ENCODE data around the gene MYO9A.
"Not testable (repeated sequence)": the region's sequence is repeated elsewhere in the genome, so short reads cannot be mapped to it uniquely, and the experiment has no call there.

The MYO9A gene

DNA sequence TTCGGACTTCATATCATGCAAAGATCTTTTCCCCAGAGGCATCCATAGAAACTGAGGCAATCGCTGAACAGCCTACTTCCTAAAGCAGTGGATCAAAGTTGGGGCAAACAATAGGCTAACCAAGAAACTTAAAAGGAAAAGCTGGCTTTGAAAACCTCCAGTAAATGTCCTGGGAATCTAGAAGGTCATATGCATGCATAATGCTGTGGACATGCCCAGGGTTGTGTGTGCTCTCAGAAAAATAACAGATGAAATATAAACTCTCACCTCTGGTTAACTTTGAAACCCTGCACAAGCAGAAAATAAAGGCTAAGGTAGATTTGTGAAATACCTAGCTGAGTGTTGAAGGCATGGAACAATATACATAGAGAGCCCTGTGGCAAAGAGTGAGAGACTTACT is 96.3 kb downstream of the MYO9A start:
- H3K9me3 ChIP-seq (ENCODE audit: control insufficient read depth, low read length) = no peaks in the 10 kb centered on the region
- no peaks in the 10 kb centered on the region for H3K4me1 ChIP-seq (ENCODE audit: control insufficient read depth, insufficient read depth, low read length, poor library complexity, severe bottlenecking)
- H3K36me3 ChIP-seq (ENCODE audit: control insufficient read depth, insufficient read depth, low read length) = peaks cover 3% of the 10 kb centered on the region
- H3K27ac ChIP-seq (ENCODE audit: insufficient read depth, low read length, poor library complexity, severe bottlenecking) = no peak overlapping the region
- no peak for DNase-seq
- H3K27me3 ChIP-seq (replicated peaks; ENCODE audit: control insufficient read depth, insufficient read depth, low read length, poor library complexity, severe bottlenecking) = no peaks in the 10 kb centered on the region
- H3K4me3 ChIP-seq (ENCODE audit: insufficient read depth, low read depth, low read length, poor library complexity, severe bottlenecking) = no peak overlapping the region

GRCh38 chr15:72020799-72021198 is 97.2 kb downstream of the MYO9A start:
- DNase-seq = no peak
- H3K27ac ChIP-seq (ENCODE audit: insufficient read depth, low read length, poor library complexity, severe bottlenecking) = no peak overlapping the region
- no peak overlapping the region for H3K4me3 ChIP-seq (ENCODE audit: insufficient read depth, low read depth, low read length, poor library complexity, severe bottlenecking)
- H3K27me3 ChIP-seq (replicated peaks; ENCODE audit: control insufficient read depth, insufficient read depth, low read length, poor library complexity, severe bottlenecking) = no peaks in the 10 kb centered on the region
- H3K36me3 ChIP-seq (ENCODE audit: control insufficient read depth, insufficient read depth, low read length) = peaks cover 3% of the 10 kb centered on the region
- no peaks in the 10 kb centered on the region for H3K9me3 ChIP-seq (ENCODE audit: control insufficient read depth, low read length)
- H3K4me1 ChIP-seq (ENCODE audit: control insufficient read depth, insufficient read depth, low read length, poor library complexity, severe bottlenecking) = no peaks in the 10 kb centered on the region

- H3K27me3 ChIP-seq (replicated peaks; ENCODE audit: control insufficient read depth, insufficient read depth, low read length, poor library complexity, severe bottlenecking); H3K27ac ChIP-seq (ENCODE audit: insufficient read depth, low read length, poor library complexity, severe bottlenecking); H3K4me3 ChIP-seq (ENCODE audit: insufficient read depth, low read depth, low read length, poor library complexity, severe bottlenecking); H3K36me3 ChIP-seq (ENCODE audit: control insufficient read depth, insufficient read depth, low read length); DNase-seq; H3K4me1 ChIP-seq (ENCODE audit: control insufficient read depth, insufficient read depth, low read length, poor library complexity, severe bottlenecking); H3K9me3 ChIP-seq (ENCODE audit: control insufficient read depth, low read length): not testable (repeated sequence)
Measured at GRCh38 chr15:72014555-72014954, 103.4 kb downstream of the MYO9A start.

DNA sequence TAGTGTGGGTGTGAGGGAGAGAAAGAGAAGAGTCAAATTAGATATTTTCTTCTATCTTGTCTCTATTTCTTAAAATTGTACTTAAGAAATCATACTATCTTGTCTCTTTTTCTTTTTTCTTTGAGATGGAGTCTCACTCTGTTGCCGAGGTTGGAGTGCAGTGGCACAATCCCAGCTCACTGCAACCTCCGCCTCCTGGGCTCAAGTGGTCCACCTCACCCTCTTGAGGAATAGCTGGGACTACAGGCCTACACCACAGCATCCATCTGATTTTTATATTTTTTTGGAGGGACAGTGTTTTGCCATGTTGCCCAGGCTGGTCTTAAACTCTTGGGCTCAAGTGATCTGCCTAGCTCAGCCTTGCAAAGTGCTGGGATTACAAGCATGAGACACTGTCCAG is 104.2 kb downstream of the MYO9A start:
- Histone ChIP-seq H3K9me3 (ENCODE audit: control insufficient read depth, low read length) (no peaks in the 10 kb centered on the region), H3K36me3 (ENCODE audit: control insufficient read depth, insufficient read depth, low read length) (peaks cover 1% of the 10 kb centered on the region), H3K4me3 (ENCODE audit: insufficient read depth, low read depth, low read length, poor library complexity, severe bottlenecking) (no peak overlapping the region), H3K27me3 (replicated peaks; ENCODE audit: control insufficient read depth, insufficient read depth, low read length, poor library complexity, severe bottlenecking) (no peaks in the 10 kb centered on the region), H3K4me1 (ENCODE audit: control insufficient read depth, insufficient read depth, low read length, poor library complexity, severe bottlenecking) (no peaks in the 10 kb centered on the region), H3K27ac (ENCODE audit: insufficient read depth, low read length, poor library complexity, severe bottlenecking) (no peak overlapping the region)
- no peak for DNase-seq

GRCh38 chr15:72011302-72011942 is 106.5 kb downstream of the MYO9A start:
- Histone ChIP-seq H3K36me3 (ENCODE audit: control insufficient read depth, insufficient read depth, low read length) (no peaks in the 10 kb centered on the region), H3K27me3 (replicated peaks; ENCODE audit: control insufficient read depth, insufficient read depth, low read length, poor library complexity, severe bottlenecking) (no peaks in the 10 kb centered on the region), H3K27ac (ENCODE audit: insufficient read depth, low read length, poor library complexity, severe bottlenecking) (no peak overlapping the region), H3K4me3 (ENCODE audit: insufficient read depth, low read depth, low read length, poor library complexity, severe bottlenecking) (no peak overlapping the region), H3K9me3 (ENCODE audit: control insufficient read depth, low read length) (no peaks in the 10 kb centered on the region), H3K4me1 (ENCODE audit: control insufficient read depth, insufficient read depth, low read length, poor library complexity, severe bottlenecking) (no peaks in the 10 kb centered on the region)
- DNase-seq = no peak

- Histone ChIP-seq H3K4me1 (ENCODE audit: control insufficient read depth, insufficient read depth, low read length, poor library complexity, severe bottlenecking) (no peaks in the 10 kb centered on the region), H3K27me3 (replicated peaks; ENCODE audit: control insufficient read depth, insufficient read depth, low read length, poor library complexity, severe bottlenecking) (no peaks in the 10 kb centered on the region), H3K27ac (ENCODE audit: insufficient read depth, low read length, poor library complexity, severe bottlenecking) (no peak overlapping the region), H3K4me3 (ENCODE audit: insufficient read depth, low read depth, low read length, poor library complexity, severe bottlenecking) (no peak overlapping the region), H3K36me3 (ENCODE audit: control insufficient read depth, insufficient read depth, low read length) (no peaks in the 10 kb centered on the region), H3K9me3 (ENCODE audit: control insufficient read depth, low read length) (no peaks in the 10 kb centered on the region)
- DNase-seq = no peak
Measured at GRCh38 chr15:72009222-72009621, 108.7 kb downstream of the MYO9A start.

DNA sequence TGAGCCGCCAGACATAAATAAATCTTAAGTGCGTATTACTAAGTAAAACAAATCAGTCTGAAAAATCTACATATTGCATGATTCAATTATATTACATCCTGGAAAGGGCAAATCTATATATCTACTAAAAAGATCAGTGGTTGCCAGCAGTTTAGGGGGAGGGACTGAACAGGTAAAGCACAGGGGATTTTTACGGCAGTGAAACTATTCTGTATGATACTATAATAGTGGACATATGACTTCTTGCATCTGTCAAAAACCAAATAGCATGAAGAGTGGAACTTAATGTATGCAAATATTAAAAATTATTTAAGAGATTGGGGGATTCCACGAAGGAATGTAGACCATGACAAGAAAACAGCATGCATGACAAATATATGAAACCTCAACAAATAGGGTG is 111.6 kb downstream of the MYO9A start:
- no peak overlapping the region for H3K27ac ChIP-seq (ENCODE audit: insufficient read depth, low read length, poor library complexity, severe bottlenecking)
- no peaks in the 10 kb centered on the region for H3K36me3 ChIP-seq (ENCODE audit: control insufficient read depth, insufficient read depth, low read length)
- no peaks in the 10 kb centered on the region for H3K4me1 ChIP-seq (ENCODE audit: control insufficient read depth, insufficient read depth, low read length, poor library complexity, severe bottlenecking)
- no peaks in the 10 kb centered on the region for H3K27me3 ChIP-seq (replicated peaks; ENCODE audit: control insufficient read depth, insufficient read depth, low read length, poor library complexity, severe bottlenecking)
- no peak for DNase-seq
- H3K4me3 ChIP-seq (ENCODE audit: insufficient read depth, low read depth, low read length, poor library complexity, severe bottlenecking) = no peak overlapping the region
- H3K9me3 ChIP-seq (ENCODE audit: control insufficient read depth, low read length) = no peaks in the 10 kb centered on the region

GRCh38 chr15:72005483-72005882 is 112.5 kb downstream of the MYO9A start:
- DNase-seq = no peak
- H3K9me3 ChIP-seq (ENCODE audit: control insufficient read depth, low read length) = no peaks in the 10 kb centered on the region
- no peak overlapping the region for H3K27ac ChIP-seq (ENCODE audit: insufficient read depth, low read length, poor library complexity, severe bottlenecking)
- no peak overlapping the region for H3K4me3 ChIP-seq (ENCODE audit: insufficient read depth, low read depth, low read length, poor library complexity, severe bottlenecking)
- no peaks in the 10 kb centered on the region for H3K36me3 ChIP-seq (ENCODE audit: control insufficient read depth, insufficient read depth, low read length)
- H3K27me3 ChIP-seq (replicated peaks; ENCODE audit: control insufficient read depth, insufficient read depth, low read length, poor library complexity, severe bottlenecking) = no peaks in the 10 kb centered on the region
- H3K4me1 ChIP-seq (ENCODE audit: control insufficient read depth, insufficient read depth, low read length, poor library complexity, severe bottlenecking) = no peaks in the 10 kb centered on the region

DNA sequence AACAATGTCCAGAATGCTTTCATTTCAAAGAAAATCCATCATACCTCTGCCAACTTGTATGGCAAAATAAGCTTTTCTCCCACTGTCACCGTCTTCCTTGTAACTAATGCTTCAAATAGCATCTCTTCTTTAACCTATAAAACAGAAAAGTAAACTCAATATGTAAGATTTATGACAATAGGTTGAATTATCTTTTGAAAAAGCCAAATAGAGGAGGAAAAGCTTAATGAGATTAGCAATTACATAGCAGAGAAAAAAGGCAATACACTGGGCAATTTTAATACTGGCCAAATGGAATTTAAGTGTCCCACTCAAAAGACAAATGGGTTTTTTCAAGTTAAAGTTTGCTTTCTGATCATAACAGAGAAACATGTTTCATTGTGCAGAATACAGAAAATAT is 118.1 kb downstream of the MYO9A start:
- no peak for DNase-seq
- H3K27ac ChIP-seq (ENCODE audit: insufficient read depth, low read length, poor library complexity, severe bottlenecking) = no peak overlapping the region
- H3K4me1 ChIP-seq (ENCODE audit: control insufficient read depth, insufficient read depth, low read length, poor library complexity, severe bottlenecking) = no peaks in the 10 kb centered on the region
- no peak overlapping the region for H3K4me3 ChIP-seq (ENCODE audit: insufficient read depth, low read depth, low read length, poor library complexity, severe bottlenecking)
- H3K27me3 ChIP-seq (replicated peaks; ENCODE audit: control insufficient read depth, insufficient read depth, low read length, poor library complexity, severe bottlenecking) = no peaks in the 10 kb centered on the region
- H3K9me3 ChIP-seq (ENCODE audit: control insufficient read depth, low read length) = no peaks in the 10 kb centered on the region
- no peaks in the 10 kb centered on the region for H3K36me3 ChIP-seq (ENCODE audit: control insufficient read depth, insufficient read depth, low read length)

DNA sequence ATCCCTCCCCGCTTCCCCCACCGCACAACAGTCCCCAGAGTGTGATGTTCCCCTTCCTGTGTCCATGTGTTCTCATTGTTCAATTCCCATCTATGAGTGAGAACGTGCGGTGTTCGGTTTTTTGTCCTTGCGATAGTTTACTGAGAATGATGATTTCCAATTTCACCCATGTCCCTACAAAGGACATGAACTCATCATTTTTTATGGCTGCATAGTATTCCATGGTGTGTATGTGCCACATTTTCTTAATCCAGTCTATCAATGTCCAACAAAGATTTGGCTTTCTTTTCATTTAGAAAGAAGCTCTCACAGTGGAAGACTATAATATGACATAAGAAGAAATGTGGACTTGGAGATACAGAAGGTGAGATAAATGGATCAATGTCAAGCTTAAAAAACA is 119.2 kb downstream of the MYO9A start:
- H3K36me3 ChIP-seq (ENCODE audit: control insufficient read depth, insufficient read depth, low read length); H3K27me3 ChIP-seq (replicated peaks; ENCODE audit: control insufficient read depth, insufficient read depth, low read length, poor library complexity, severe bottlenecking); H3K27ac ChIP-seq (ENCODE audit: insufficient read depth, low read length, poor library complexity, severe bottlenecking); H3K9me3 ChIP-seq (ENCODE audit: control insufficient read depth, low read length); DNase-seq; H3K4me3 ChIP-seq (ENCODE audit: insufficient read depth, low read depth, low read length, poor library complexity, severe bottlenecking); H3K4me1 ChIP-seq (ENCODE audit: control insufficient read depth, insufficient read depth, low read length, poor library complexity, severe bottlenecking): not testable (repeated sequence)

Data from effector memory CD4-positive, alpha-beta T cell (primary cell).